Loucy (cell line): Measurements from ENCODE around the gene KLHDC4.

Experiments used
- H2AFZ ChIP-seq: fragments of 200-600 bp; sonication (generic); 2 replicates; pipeline ENCODE4 v1.6.0; 2016; ENCODE audit warnings: antibody characterized with exemption, mild to moderate bottlenecking, low read length, moderate library complexity
- H3F3A ChIP-seq: fragments of 200-600 bp; 2 replicates; pipeline ENCODE4 v1.6.0; 2016; ENCODE audit warnings: antibody characterized with exemption, low read depth, mild to moderate bottlenecking
- H3K27me3 ChIP-seq: fragments of 200-600 bp; sonication (generic); 2 replicates; pipeline ENCODE4 v1.6.1; 2014; ENCODE audit warnings: low read length, mild to moderate bottlenecking; ENCODE audit not compliant: insufficient read depth, poor library complexity, severe bottlenecking
- H3K36me3 ChIP-seq: fragments of 200-600 bp; sonication (generic); 2 replicates; pipeline ENCODE4 v1.6.1; 2016; ENCODE audit warnings: low read length; ENCODE audit not compliant: insufficient read depth
- H3K4me1 ChIP-seq: fragments of 200-600 bp; sonication (generic); 2 replicates; pipeline ENCODE4 v1.5.1; 2014; ENCODE audit warnings: low read length, mild to moderate bottlenecking; ENCODE audit not compliant: insufficient read depth, poor library complexity, severe bottlenecking
- H3K4me2 ChIP-seq: fragments of 200-600 bp; sonication (generic); 2 replicates; pipeline ENCODE4 v1.6.0; 2014; ENCODE audit warnings: antibody characterized with exemption, low read length, low read depth, mild to moderate bottlenecking; ENCODE audit not compliant: poor library complexity, severe bottlenecking
- H3K4me3 ChIP-seq: fragments of 200-600 bp; sonication (generic); 2 replicates; pipeline ENCODE4 v1.5.1; 2014; ENCODE audit warnings: low read length, mild to moderate bottlenecking, mixed read lengths; ENCODE audit not compliant: poor library complexity, severe bottlenecking
- H3K79me2 ChIP-seq: fragments of 200-600 bp; sonication (generic); 2 replicates; pipeline ENCODE4 v1.6.1; 2014; ENCODE audit warnings: low read length; ENCODE audit not compliant: insufficient read depth
- H3K9ac ChIP-seq: fragments of 200-600 bp; sonication (generic); 2 replicates; pipeline ENCODE4 v1.6.0; 2014; ENCODE audit warnings: mild to moderate bottlenecking, low read depth, low read length, moderate library complexity; ENCODE audit not compliant: poor library complexity, severe bottlenecking
- H3K9me2 ChIP-seq: fragments of 200-600 bp; sonication (generic); replicated peaks from 2 replicates; pipeline ENCODE4 v1.6.1; 2016; ENCODE audit warnings: low read depth, low read length, mixed read lengths
- H3K9me3 ChIP-seq: fragments of 200-600 bp; sonication (generic); 2 replicates; pipeline ENCODE4 v1.6.1; 2014; ENCODE audit warnings: mild to moderate bottlenecking, antibody characterized with exemption, low read length, low read depth; ENCODE audit not compliant: insufficient read depth
- H4K20me1 ChIP-seq: fragments of 200-600 bp; sonication (generic); 2 replicates; pipeline ENCODE4 v1.6.0; 2014; ENCODE audit warnings: antibody characterized with exemption, low read length, mild to moderate bottlenecking; ENCODE audit not compliant: insufficient read depth, poor library complexity, severe bottlenecking
- CTCF ChIP-seq: fragments of 200-600 bp; sonication (generic); conservative IDR thresholded peaks from 2 replicates; pipeline ENCODE4 v1.5.1; 2014; ENCODE audit warnings: mild to moderate bottlenecking, antibody characterized with exemption, low read length
- EZH2phosphoT487 ChIP-seq: fragments of 200-600 bp; IDR thresholded peaks from 2 replicates; pipeline ENCODE4 v1.6.1; 2018; ENCODE audit warnings: antibody characterized with exemption, mild to moderate bottlenecking, moderate library complexity, borderline replicate concordance

KLHDC4 gene

GRCh38 chr16:87794485-87795078 lies 28.8 kb upstream of the KLHDC4 start:
- no peak for TF ChIP-seq EZH2phosphoT487
- TF ChIP-seq CTCF, result no peak
- Histone ChIP-seq H3K36me3 (no peaks in the 10 kb centered on the region), H4K20me1 (no peaks in the 10 kb centered on the region), H3K9me2 (no peaks in the 10 kb centered on the region), H3K9ac (no peak overlapping the region), H3K4me1 (no peaks in the 10 kb centered on the region), H3K79me2 (no peaks in the 10 kb centered on the region), H2AFZ (no peak overlapping the region), H3K27me3 (no peaks in the 10 kb centered on the region), H3F3A (no peaks in the 10 kb centered on the region), H3K9me3 (no peaks in the 10 kb centered on the region), H3K4me2 (no peak overlapping the region), H3K4me3 (no peak overlapping the region)

GRCh38 chr16:87792205-87792565 lies 26.4 kb upstream of the KLHDC4 start:
- no peak overlapping the region for H3K4me3 ChIP-seq
- no peaks in the 10 kb centered on the region for H3K36me3 ChIP-seq
- H2AFZ ChIP-seq, result no peak overlapping the region
- H3K27me3 ChIP-seq, result no peaks in the 10 kb centered on the region
- no peak overlapping the region for H3K9ac ChIP-seq
- H3K79me2 ChIP-seq, result no peaks in the 10 kb centered on the region
- no peaks in the 10 kb centered on the region for H3K4me1 ChIP-seq
- TF ChIP-seq EZH2phosphoT487 (no peak), CTCF (no peak)
- no peaks in the 10 kb centered on the region for H3K9me2 ChIP-seq
- no peaks in the 10 kb centered on the region for H3K9me3 ChIP-seq
- no peak overlapping the region for H3K4me2 ChIP-seq
- no peaks in the 10 kb centered on the region for H3F3A ChIP-seq
- no peaks in the 10 kb centered on the region for H4K20me1 ChIP-seq

GRCh38 chr16:87791295-87792204 lies 25.8 kb upstream of the KLHDC4 start:
- TF ChIP-seq CTCF (no peak), EZH2phosphoT487 (no peak)
- no peak overlapping the region for H3K4me2 ChIP-seq
- H3K4me3 ChIP-seq, result no peak overlapping the region
- no peaks in the 10 kb centered on the region for H3K4me1 ChIP-seq
- no peaks in the 10 kb centered on the region for H3F3A ChIP-seq
- no peak overlapping the region for H2AFZ ChIP-seq
- no peaks in the 10 kb centered on the region for H3K27me3 ChIP-seq
- H3K79me2 ChIP-seq, result no peaks in the 10 kb centered on the region
- no peaks in the 10 kb centered on the region for H4K20me1 ChIP-seq
- no peak overlapping the region for H3K9ac ChIP-seq
- H3K36me3 ChIP-seq, result no peaks in the 10 kb centered on the region
- no peaks in the 10 kb centered on the region for H3K9me3 ChIP-seq
- no peaks in the 10 kb centered on the region for H3K9me2 ChIP-seq
